Measurements from ENCODE around the gene PLEKHH1.
"Not testable (repeated sequence)": the region's sequence is repeated elsewhere in the genome, so short reads cannot be mapped to it uniquely, and the experiment has no call there.

PLEKHH1 gene

GRCh38 chr14:67583711-67584644 is 50.9 kb downstream of the PLEKHH1 start:
- peak in 1 of 2 experiments; percentile 9 for DNase-seq (ENCODE audit: low read depth in 2 of 2)

GRCh38 chr14:67584978-67585377 is 51.9 kb downstream of the PLEKHH1 start:
- no peak for DNase-seq (ENCODE audit: low read depth in 2 of 2)

- DNase-seq (ENCODE audit: low read depth in 2 of 2), result no peak
Measured at GRCh38 chr14:67586369-67586768, 53.3 kb downstream of the PLEKHH1 start.

GRCh38 chr14:67589204-67589770 is 56.2 kb downstream of the PLEKHH1 start:
- DNase-seq (ENCODE audit: low read depth in 2 of 2), result no peak

- not testable (repeated sequence) for DNase-seq (ENCODE audit: low read depth in 2 of 2)
Measured at GRCh38 chr14:67593650-67594049, 60.6 kb downstream of the PLEKHH1 start.

- no peak for DNase-seq (ENCODE audit: low read depth in 2 of 2)
Measured at GRCh38 chr14:67595392-67595791, 62.3 kb downstream of the PLEKHH1 start.

GRCh38 chr14:67599698-67600561 is 66.8 kb downstream of the PLEKHH1 start, which contains the start of gene PIGH:
Gene PIGH, minus strand, starts transcription at chr14:67600268. Its CDS starts 65 bp downstream, at chr14:67600203.
- DNase-seq (ENCODE audit: low read depth in 2 of 2), result peak; percentile 67 to 70

- not testable (repeated sequence) for DNase-seq (ENCODE audit: low read depth in 2 of 2)
Measured at GRCh38 chr14:67600562-67600974, 67.5 kb downstream of the PLEKHH1 start.

- no peak for DNase-seq (ENCODE audit: low read depth in 2 of 2)
Measured at GRCh38 chr14:67602076-67602475, 69.0 kb downstream of the PLEKHH1 start.

- DNase-seq (ENCODE audit: low read depth in 2 of 2), result no peak
Measured at GRCh38 chr14:67602995-67603545, 70.0 kb downstream of the PLEKHH1 start.

- DNase-seq (ENCODE audit: low read depth in 2 of 2), result no peak
Measured at GRCh38 chr14:67607646-67608045, 74.6 kb downstream of the PLEKHH1 start.

- DNase-seq (ENCODE audit: low read depth in 2 of 2), result no peak
Measured at GRCh38 chr14:67609642-67610310, 76.7 kb downstream of the PLEKHH1 start.

- no peak for DNase-seq (ENCODE audit: low read depth in 2 of 2)
Measured at GRCh38 chr14:67610491-67610890, 77.4 kb downstream of the PLEKHH1 start.

GRCh38 chr14:67618617-67619063 is 85.5 kb downstream of the PLEKHH1 start:
- peak; percentile 64 to 66 for DNase-seq (ENCODE audit: low read depth in 2 of 2)

GRCh38 chr14:67619446-67620216 is 86.5 kb downstream of the PLEKHH1 start, which contains the start of gene ARG2:
Gene ARG2, plus strand, starts transcription at chr14:67619920. Its CDS starts 58 bp downstream, at chr14:67619978.
- peak; percentile 44 to 47 for DNase-seq (ENCODE audit: low read depth in 2 of 2)

GRCh38 chr14:67620217-67620785 is 87.2 kb downstream of the PLEKHH1 start:
- no peak for DNase-seq (ENCODE audit: low read depth in 2 of 2)

- peak; percentile 53 to 59 for DNase-seq (ENCODE audit: low read depth in 2 of 2)
Measured at GRCh38 chr14:67622675-67623074, 89.6 kb downstream of the PLEKHH1 start.

- DNase-seq (ENCODE audit: low read depth in 2 of 2), result no peak
Measured at GRCh38 chr14:67623114-67623513, 90.0 kb downstream of the PLEKHH1 start.

- DNase-seq (ENCODE audit: low read depth in 2 of 2), result not testable (repeated sequence)
Measured at GRCh38 chr14:67626131-67626530, 93.0 kb downstream of the PLEKHH1 start.

GRCh38 chr14:67627519-67627918 is 94.4 kb downstream of the PLEKHH1 start:
- DNase-seq (ENCODE audit: low read depth in 2 of 2), result no peak
